GM21576 (cell line): ENCODE data around the gene PRR33.

Experiments used
- ATAC-seq: cut with Tn5 transposase; IDR thresholded peaks from one replicate; pipeline ENCODE4 v1.9.1; 2021; ENCODE audit warnings: mild to moderate bottlenecking, moderate library complexity; ENCODE audit not compliant: unreplicated experiment

The PRR33 gene

DNA sequence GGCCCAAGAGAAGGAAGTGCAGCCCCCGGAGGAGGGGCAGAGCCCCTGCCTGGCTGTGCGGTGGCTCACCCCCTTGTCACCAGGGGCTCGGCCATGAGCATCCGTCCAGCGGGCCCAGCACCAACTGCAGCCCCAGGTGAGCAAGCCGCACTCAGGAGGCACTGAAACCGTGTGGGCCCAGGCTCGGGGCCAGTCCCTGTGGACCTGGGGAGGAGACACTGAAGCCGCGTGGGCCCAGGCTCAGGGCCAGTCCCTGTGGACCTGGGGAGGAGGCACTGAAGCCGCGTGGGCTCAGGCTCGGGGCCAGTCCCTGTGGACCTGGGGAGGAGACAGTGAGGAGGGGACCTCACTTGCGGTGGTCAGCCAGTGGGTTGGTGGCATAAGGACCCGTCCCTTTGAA lies 24.9 kb downstream of the PRR33 start:
- no peak for ATAC-seq

DNA sequence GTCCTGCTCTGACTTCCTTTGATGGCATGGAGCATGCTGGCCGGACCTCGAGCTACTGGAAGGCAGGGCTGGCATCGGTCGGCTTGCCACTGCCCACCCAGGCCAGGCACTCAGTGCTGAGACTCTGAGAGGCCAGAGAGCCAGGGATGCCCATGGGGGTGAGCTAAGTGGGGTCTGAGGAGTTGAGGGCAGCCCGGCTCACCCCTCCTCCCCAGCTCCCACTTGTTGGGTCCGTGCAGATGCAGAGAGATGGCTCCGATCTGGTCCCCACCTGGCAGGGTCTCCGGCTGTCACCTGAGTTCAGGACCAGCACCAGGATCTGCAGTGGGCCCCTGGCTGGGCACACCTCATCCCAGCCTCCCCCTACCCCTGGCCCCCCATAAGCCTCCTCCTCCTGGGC lies 25.5 kb downstream of the PRR33 start:
- no peak for ATAC-seq

DNA sequence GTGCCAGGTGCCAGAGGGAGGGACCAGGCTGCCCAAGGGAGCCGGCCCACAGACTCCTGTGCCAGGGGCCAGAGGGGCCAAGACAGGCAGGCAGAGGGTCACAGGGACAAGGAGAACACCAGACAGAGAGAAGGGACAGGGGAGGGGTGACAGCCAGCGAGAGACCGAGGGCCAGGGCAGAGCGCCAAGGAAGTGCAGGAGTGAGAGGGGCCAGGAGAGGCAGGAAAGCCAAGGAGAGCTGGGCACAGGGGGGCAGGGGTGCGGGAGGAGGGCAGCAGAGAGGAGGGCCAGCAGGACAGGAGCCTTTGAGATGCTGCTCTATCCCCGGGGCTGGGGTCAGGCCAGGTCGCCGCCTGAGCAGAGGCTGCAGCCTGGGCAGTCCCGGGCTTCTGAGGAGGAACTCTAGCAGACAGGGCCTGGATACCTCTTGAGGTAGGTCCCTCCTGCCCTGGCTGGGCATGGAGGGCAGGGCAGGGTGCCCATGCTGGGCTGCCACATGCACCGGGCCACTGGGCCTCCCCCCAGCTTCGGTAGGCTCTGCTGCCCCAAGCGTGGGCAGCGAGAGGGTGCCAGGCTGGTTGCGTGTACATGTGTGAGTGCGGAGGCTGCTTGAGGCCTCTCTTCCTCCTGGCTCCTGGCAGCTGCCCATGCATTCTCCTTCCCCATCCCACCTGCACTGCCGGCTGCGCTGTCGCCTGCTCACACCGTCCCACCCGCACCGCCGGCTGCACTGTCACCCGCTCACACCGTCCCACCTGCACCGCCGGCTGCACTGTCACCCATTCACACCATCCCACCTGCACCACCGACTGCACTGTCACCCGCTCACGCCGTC lies 26.6 kb downstream of the PRR33 start:
- ATAC-seq = no peak

DNA sequence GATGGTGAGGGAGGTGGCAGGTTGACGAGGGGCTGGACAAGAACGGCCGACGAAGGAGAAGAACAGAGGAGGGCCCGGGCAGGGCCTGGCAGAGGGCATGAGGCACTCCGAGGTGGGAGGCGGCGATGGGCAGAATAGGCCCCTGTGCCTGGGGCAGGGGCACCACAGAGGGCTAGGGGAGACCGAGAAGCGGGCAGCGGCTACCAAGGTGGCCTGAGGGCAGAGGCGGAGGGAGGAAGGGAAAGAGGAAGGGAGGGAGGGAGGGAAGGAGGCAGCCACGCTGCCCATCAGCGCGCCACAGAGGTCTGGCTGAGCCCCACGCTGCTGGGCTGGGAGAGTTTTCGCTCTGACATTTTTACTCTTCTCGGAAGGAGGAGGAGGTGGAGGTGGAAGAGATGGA lies 27.5 kb downstream of the PRR33 start:
- ATAC-seq = no peak

DNA sequence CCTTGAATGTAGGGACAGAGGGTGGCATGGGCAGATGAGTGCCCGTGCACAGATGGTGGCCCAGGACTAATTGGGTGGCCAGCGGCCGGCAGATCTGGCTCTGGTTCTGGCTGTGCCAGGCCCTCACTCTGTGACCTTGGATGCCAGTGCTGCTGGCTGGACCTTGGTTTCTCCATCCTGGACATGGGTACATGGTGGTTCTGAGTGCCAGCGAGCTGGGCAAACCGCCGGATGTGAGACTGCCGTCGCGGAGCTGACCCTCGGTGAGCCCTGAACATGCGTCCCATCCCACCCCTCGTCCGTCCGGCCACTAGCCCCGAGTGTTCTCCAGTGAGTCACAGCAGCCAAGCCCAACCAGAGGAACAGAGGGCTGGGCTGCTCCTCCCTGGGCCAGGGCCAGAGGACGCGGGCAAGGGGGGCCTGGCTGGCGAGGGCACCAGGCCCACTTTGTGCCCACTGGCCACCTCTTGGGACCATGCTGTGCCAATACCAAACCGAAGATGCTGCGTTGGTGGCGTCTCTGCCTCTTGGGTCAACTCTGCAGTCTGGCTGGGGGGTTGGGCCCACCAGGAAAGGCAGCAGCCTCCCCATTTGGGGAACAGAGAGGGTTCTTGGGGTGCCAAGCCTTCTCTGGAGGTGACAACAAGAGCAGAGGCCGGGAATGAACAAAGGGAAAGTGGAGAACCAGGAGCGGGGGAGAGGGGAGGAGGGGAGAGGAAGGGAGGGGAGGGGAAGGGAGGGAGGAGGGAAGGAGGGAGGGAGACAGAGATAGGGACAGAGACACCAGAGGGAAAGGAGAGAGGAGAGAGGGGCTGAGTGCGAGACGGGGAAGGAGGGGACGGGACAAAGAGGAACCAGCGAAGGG lies 28.1 kb downstream of the PRR33 start:
- no peak for ATAC-seq

DNA sequence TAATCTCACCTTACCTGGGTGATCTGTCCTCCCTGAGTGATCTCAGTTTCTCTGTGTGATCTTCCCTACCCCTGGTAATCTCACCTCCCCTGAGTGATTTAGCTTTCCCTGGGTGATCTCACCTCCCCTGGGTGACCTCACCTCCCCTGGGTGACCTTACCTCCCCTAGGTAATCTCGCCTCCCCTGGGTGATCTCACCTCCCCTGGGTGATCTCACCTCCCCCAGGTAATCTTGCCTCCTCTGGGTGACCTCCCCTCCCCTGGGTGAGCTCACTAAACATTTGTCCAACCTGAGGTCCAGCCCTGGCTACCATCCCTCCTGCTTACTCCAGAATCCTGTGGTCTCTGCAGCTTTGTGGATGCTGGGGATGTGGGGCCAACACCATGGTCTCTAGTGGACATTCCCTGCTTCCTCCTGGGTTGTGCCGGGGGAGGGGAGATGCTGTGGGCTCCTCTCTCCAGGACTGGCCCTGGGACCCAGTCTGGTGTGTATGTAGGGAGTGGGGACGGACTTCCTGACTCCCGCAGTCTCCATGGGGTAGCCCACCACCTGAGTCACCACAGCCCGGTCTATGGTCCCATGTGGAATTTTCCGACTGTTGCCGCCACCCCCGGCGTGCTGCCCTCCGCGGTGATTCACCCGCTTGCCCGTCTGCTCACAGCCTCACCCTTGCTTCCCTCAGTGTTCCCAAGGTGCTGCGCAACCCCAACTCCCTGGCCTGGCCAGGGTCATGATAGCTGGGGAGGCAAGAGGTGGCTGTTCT lies 28.9 kb downstream of the PRR33 start:
- ATAC-seq = no peak

DNA sequence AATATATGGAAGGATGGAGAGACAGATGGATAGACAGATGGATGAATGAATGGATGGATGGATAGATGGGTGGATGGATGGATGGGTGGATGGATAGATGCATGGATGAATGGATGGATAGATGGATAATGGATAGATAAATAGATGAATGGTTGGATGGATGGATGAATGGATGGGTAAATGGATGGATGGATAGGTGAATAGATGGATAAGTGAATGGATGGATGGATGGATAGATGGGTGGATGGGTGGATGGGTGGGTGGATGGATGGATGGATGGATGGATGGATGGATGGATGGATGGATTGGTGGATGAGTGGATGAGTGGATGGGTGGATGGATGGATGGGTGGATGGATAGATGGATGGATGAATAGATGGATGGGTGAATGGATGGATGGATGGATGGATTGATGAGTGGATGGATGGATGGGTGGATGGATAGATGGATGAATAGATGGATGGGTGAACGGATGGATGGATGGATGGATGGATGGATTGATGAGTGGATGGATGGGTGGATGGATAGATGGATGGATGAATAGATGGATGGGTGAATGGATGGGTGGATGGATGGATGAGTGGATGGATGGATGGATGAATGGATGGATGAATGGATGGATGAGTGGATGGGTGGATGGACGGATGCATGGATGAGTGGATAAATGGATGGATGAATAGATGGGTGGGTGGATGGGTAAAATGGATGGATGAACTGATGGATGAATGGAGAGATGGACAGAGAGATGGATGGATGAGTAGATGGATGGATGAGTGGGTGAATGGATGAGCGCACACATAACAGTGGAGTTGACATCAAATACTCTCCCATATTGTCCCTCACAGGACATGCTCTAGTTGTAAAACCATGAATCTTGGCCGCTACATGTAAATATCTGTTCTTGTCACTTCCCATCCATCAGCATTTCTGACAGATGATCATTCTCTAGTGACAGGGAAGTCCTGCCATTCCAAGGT lies 30.0 kb downstream of the PRR33 start:
- no peak for ATAC-seq

DNA sequence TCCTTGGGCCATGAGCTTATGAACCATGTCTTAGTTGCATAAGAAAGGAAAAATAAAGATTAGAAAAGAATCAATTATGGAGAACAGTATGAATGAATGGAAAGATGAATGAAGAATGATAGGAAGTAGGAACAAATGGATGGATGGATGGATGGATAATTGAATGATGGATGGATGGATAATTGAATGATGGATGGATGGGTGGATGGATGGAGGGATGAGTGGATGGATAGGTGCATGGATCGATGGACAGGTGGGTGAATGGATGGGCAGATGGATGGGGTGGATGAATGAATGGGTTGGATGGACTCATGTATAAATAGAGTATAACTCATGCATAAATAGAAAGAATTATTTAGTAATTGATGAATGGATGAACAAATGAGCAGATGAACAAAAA lies 31.6 kb downstream of the PRR33 start:
- no peak for ATAC-seq

DNA sequence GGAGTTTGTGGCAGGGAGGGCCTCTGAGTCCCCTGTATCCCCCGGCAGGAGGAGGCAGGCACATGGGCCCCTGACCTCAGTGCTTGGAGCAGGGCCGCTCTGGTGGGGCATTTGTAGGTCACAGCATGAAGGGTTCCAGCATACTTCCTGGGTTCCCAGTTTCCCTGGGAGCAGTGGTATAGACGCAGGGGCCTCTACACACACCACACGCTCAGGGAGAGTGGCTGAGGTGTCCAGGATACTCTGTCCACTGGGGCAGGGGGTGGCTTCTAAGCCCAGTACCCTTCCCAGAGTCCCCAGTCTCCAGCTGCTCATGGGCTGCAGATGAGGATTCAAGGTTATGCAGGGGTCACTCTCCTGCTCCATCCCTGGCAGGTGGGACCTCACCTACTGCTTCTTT lies 32.7 kb downstream of the PRR33 start:
- no peak for ATAC-seq

DNA sequence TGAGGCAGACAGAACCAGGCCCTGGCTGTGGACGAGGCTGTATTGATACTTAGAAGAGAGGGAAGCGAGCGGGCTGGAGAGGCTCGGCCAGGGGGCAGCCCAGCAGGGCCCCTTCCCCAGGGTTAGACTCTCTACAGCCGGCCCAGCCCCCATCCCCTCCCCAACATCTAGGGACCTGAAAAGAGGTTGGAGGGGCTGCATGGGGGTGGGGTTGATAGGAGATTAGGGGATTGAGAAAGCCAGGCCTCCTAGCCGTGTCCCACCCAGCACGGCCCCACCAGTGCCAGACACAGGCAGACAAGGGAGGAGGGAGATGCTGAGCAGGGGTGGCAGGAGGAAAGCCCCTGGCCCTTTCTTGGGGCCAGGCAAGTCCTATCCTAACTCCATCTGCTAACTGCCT lies 33.1 kb downstream of the PRR33 start:
- ATAC-seq = no peak

DNA sequence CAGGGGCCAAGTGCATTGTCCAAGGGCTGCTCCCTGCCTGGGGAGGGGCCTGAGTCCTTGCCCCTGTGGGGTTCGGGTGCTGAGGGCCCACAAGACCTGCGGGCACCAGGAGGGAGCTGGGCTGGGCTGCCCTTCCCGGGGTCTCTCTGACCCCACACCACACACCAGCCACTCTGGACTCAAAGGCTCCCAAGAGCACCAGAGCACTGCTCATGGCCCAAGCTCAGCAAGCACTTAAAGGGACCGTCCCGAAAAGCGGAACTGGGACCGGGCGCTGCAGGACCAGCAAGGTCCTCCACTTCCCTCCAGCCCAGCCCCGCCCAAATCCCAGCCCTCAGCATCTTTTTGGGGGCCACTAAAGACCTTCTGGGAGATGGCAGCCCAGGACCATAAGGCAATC lies 33.5 kb downstream of the PRR33 start:
- ATAC-seq = no peak

DNA sequence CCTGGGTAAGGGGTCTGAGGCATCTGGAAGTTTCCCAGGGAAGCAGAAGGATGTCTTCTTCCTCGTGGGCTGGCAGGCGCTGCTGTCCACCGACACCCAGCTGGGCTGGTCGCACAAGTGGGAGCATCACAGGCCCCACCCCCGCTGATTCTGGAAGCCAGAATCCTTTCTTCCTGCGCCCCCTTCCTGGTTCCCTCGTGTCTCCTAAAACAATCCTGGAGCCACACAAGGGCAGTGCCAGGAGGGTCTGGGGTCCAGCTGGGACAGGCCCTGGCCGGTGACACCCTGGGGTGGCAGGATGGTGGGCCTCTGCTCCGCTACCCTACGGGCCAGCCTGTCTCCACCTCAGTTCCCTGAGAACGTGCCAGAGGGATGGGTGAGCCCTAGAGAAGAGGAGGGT lies 34.6 kb downstream of the PRR33 start:
- no peak for ATAC-seq

DNA sequence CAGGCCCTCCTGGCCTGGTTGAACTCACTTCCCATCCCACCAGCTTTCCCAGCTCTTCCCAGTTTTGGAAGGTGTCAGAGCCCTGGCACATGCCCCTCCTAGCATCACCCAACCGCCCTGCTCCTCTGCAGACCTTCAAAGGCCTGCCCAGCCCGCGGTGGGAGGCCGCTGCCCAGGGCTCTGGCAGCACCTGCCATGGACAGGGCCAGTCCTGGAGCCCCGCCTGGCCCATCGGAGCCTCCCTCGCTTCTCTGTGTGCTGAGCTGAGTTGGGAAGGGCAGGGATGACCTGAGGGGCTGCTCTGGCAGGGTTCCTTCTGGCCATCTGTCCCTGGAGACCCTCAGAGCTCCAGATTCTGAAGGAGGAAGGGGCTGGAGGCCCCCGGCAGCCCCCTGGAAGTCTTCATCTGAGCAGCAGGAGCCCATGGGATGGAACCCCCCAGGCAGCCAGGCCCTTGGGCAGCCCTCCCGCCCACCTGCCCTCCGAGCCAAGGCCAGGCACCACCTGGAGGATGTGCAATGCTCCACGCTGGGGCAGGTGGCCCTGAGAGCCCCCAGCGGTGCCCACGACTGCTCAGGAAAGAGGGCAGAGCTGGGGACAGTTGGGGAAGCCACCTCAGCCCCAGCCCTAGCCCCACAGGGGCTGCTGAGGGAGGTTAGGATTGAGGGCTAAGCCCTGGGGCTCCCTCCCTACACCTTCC lies 35.2 kb downstream of the PRR33 start:
- ATAC-seq = no peak

DNA sequence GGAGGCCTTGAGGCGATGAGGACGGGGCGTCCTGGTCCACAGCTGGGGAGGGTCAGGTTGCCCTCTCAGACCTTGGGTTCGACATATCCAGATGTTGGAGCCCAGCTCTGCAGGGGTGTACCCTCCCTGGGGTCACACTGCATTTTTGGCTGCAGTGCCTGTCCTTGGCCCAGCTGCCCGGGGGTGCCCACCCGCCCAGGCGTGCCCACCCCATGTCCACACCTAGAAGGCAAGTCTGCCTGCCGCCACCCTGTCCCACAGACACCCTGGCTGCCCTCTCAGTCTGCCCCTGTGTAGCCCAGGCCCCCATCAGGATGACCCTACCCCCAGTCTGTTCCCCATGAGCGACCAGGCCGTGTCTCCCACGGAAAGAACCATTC lies 35.8 kb downstream of the PRR33 start:
- no peak for ATAC-seq

DNA sequence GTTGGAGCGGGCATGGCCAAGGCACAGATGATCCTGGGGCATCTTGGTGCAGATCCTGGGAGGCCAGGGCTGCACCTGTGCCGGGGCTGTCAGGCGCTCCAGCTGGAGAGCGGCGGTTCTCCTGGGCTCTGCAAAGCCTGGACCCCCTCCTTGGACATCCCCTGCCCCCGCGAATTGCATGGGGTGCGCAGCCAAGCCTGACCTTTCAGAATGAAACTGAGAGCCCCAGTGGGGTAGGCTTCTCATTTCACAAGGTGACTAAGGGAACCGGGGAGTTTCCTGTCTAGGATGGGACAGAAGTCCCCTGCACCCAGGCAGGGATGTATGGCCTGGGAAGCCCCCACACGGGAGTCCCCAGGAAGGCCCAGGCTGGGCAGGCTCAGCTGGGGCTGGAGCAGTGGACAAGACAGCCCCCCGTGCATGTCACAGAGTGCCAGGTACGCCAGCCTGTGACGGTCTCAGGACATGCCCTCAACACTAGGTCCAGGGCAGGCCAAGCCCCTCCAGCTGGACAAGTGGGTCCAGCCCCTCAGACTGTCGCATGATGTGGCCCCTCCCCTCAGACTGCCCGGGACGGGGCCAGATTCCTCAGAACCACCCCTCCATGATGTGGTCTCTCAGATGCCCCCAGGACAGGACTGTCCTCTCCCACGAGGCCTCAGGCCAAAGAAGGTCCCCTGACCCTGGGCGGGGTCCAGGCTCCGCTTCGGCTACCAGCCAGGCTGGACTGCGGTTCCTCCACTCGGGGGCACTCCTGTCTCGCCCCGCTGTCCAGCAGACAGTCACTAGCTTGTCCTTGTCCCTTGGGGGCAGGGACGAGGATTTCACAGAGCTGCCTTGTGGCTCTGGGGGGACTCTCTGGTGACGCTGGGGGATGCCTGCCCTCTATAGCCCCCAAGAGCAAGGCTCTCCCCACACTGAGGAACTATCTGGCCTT lies 36.5 kb downstream of the PRR33 start:
- peak; percentile 34 for ATAC-seq

DNA sequence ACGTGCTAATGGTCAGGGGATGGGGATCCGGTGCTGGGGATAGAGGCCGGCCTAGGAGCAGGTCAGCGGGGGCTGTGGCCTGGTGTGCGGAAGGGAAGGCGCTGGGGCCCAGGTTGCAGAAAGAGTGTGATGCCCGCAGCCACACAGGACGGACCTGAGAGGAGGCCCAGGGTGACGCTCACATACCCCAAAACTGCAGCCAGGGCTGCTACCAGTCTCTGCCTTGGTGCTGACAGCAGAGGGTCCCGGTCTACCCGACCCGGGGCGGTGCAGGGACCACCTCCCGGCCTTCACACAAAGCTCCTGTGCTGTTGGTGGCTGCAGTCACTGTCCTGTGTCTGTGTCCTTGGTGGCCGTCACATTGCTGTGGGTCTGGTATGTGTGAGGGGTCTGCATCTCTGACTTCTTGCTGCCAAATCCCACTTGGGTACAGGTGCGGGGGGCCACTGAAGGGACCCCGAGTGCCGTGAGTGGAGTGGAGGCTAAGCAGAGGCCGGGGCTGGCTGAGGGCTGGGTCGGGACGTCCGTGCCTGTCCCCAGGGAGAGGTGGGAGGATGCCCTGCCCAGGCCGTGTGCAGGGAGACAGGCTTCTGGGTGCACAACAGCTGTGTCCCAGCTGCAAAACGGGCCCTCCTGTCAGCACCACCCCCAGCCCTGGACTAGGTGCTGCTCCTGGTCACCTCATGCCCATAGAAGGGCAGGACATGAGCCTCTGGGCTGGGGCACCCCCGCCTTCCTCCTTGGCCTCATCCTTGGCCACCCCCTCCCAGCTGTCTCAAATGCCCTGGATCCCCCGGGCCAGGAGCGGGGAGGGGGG lies 37.4 kb downstream of the PRR33 start:
- ATAC-seq = peak; percentile 24

DNA sequence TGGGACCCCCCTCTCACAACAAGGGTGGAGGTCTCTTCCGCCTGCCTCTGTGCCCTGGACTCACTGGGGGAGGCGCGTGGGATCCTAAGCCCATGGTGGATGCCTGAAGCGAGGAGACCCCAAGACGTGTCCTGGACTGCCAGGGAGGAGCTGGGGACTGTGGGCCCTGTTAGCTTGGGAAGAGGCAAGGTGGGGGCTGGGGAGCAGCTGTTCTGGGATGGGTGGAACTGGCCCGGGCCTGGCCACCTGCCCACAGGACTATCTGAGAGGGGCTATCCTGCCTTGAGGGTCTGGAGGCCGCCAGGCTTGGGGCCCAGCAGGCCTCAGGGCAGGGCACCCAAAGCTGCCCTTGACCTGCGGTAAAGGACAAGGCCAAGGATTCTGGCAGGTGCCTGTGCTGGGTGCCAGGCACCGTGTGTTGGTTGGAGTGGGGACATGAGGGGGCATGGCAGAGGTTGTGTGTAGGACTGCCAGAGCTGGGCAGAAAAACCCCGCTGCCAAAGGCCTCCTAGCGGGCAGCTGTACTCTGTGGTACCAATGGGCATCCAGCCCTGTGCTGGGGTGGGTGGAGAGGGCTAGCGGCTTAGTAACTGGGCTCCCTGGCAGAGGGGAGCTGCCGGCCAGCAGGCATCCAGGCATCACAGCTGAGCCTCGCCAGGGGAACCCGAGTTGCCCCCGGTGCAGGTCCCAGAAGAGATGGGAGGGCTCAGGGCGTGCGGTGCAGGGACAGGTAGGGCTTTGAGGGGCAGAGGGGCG lies 38.1 kb downstream of the PRR33 start:
- no peak for ATAC-seq
